ENCODE data around the gene ELOA. TPM values are rescaled to one million over a fixed set of nuclear protein-coding genes. Genes with fewer than 3 reads are reported as not detected.

The ELOA gene
- total and polyA plus RNA-seq, 2 experiments from 2014 or later, result 44.3 to 50.1 TPM

DNA sequence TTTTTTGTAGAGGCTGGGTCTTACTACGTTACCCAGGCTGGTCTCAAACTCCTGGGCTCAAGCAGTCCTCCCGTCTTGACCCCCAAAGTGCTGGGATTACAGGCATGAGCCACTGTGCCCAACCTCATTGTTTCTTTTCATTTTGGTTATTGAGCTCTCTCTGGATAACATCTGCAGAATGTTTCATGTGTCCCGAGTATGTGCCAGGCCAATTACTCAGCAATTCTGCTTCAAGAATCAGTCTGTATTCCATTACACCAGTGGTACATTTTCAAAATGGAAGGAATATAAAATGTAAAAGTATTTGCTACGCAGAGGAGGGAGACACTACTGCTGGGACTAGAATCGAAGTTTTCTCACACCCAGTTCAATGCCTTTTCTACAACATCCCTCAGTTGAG lies 1.7 kb upstream of the ELOA start:
- no peaks in the 10 kb centered on the region for H3K9me3 ChIP-seq (ENCODE audit: low read depth)
- peaks cover 88% of the 10 kb centered on the region for H3K79me2 ChIP-seq (ENCODE audit: insufficient read depth)
- H3K9ac ChIP-seq, result no peak overlapping the region
- peaks cover 2% of the 10 kb centered on the region; the same call in 1 of the 2 replicates for H4K20me1 ChIP-seq (ENCODE audit: insufficient read depth)
- peak overlapping the region; percentile 75 for H3K27ac ChIP-seq
- H3K4me1 ChIP-seq (ENCODE audit: insufficient read depth), result peaks cover 23% of the 10 kb centered on the region
- H3K9me2 ChIP-seq (ENCODE audit: insufficient read depth), result no peaks in the 10 kb centered on the region
- in situ Hi-C loops (cut with MboI), result no loop called here
- DNase-seq, result peak; percentile 34
- H3K36me3 ChIP-seq (ENCODE audit: low read depth), result peaks cover 11% of the 10 kb centered on the region; the same call in 1 of the 2 replicates
- H2AFZ ChIP-seq, result no peak overlapping the region
- no peak overlapping the region for H3K4me3 ChIP-seq
- 52 to 57% methylated on average over 5 of the region's 5 CpGs for WGBS, 2 experiments (ENCODE audit: low coverage in 1 of 2, low lambda C conversion rate in 2 of 2, missing lambda C conversion rate in 2 of 2)
- no peaks in the 10 kb centered on the region for H3K27me3 ChIP-seq (replicated peaks; ENCODE audit: insufficient read depth)
- H3F3A ChIP-seq (ENCODE audit: insufficient read depth), result peaks cover 36% of the 10 kb centered on the region
- H3K4me2 ChIP-seq (ENCODE audit: unreplicated experiment), result no peak overlapping the region
- no peak for TF ChIP-seq EZH2phosphoT487 (IDR thresholded peaks at IDR 0.05; ENCODE audit: insufficient read depth, low read depth)
- no peak for TF ChIP-seq EZH2 (IDR thresholded peaks at IDR 0.05; ENCODE audit: insufficient read depth, poor library complexity, severe bottlenecking)

DNA sequence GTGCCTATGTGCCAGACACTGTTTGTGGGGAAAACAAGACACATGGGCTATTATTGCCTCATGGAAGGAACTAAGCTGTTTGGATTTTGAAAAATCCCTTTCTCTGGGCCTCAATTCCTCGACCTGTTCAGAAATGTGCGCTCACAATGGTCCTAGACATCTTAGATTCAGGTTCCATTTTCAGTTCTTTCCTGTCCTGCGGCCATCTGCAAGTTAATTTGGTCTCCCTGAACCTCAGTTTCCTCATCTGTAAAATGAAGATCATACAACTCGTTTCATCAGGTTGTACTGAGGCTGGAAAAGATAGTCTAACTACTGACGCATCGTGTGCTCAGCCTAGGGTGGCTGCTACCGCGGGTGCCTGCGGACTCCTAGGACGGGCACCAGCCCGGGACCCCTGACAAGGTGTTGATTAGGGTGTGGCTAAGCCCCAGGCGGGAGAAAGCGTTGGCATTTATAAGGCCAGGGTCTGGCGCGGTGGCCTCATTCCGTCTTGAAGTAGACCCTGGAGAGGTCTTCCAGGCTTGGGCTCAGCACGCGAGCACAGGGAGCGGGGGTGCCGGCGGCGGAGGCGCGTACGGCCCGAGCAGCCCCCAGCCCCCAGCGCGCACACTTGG lies 493 bp upstream of the ELOA start:
- in situ Hi-C loops (cut with MboI), result no loop called here
- H2AFZ ChIP-seq, result peak overlapping the region; percentile 85
- H3K4me1 ChIP-seq (ENCODE audit: insufficient read depth), result peaks cover 35% of the 10 kb centered on the region
- DNase-seq, result peak; percentile 68
- TF ChIP-seq EZH2 (IDR thresholded peaks at IDR 0.05; ENCODE audit: insufficient read depth, poor library complexity, severe bottlenecking), result no peak
- no peak for TF ChIP-seq EZH2phosphoT487 (IDR thresholded peaks at IDR 0.05; ENCODE audit: insufficient read depth, low read depth)
- no peaks in the 10 kb centered on the region for H3K9me3 ChIP-seq (ENCODE audit: low read depth)
- H3K27me3 ChIP-seq (replicated peaks; ENCODE audit: insufficient read depth), result no peaks in the 10 kb centered on the region
- peaks cover 13% of the 10 kb centered on the region for H4K20me1 ChIP-seq (ENCODE audit: insufficient read depth)
- WGBS, 2 experiments (ENCODE audit: low coverage in 1 of 2, low lambda C conversion rate in 2 of 2, missing lambda C conversion rate in 2 of 2), result 10 to 11% methylated on average over 23 to 26 of the region's 28 CpGs
- H3K9me2 ChIP-seq (ENCODE audit: insufficient read depth), result no peaks in the 10 kb centered on the region
- H3K27ac ChIP-seq, result peak overlapping the region; percentile 75
- peaks cover 42% of the 10 kb centered on the region for H3F3A ChIP-seq (ENCODE audit: insufficient read depth)
- H3K9ac ChIP-seq, result peak overlapping the region; percentile 90
- peak overlapping the region; percentile 94 for H3K4me2 ChIP-seq (ENCODE audit: unreplicated experiment)
- peaks cover 11% of the 10 kb centered on the region; the same call in 1 of the 2 replicates for H3K36me3 ChIP-seq (ENCODE audit: low read depth)
- peaks cover 90% of the 10 kb centered on the region for H3K79me2 ChIP-seq (ENCODE audit: insufficient read depth)
- peak overlapping the region; percentile 90 for H3K4me3 ChIP-seq

DNA sequence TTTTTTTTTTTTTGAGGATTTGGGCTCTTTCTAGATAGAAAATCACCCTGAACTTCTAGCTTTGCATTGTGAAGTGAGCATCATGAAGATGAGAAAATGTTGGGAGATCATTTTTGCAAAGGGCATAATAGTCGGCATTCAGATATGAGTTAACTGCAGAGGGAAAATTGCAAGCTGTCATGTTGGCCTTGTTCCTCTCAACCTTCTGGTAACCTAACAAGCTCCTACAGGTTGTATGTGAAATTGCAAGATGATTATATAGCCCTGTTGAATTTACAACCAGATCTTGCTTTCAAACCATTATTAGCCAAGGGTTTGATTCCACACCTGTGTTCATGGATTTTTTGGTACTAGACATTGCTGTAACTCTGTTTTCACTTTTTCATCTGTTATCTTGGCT lies 2.2 kb downstream of the ELOA start:
- H3K4me3 ChIP-seq, result peak overlapping the region; percentile 90
- H3K27me3 ChIP-seq (replicated peaks; ENCODE audit: insufficient read depth), result no peaks in the 10 kb centered on the region
- H3K27ac ChIP-seq, result peak overlapping the region; percentile 75
- peaks cover 56% of the 10 kb centered on the region for H3F3A ChIP-seq (ENCODE audit: insufficient read depth)
- H3K4me2 ChIP-seq (ENCODE audit: unreplicated experiment), result peak overlapping the region; percentile 94
- 91 to 100% methylated on average over 1 of the region's 1 CpG for WGBS, 2 experiments (ENCODE audit: low coverage in 1 of 2, low lambda C conversion rate in 2 of 2, missing lambda C conversion rate in 2 of 2)
- peak overlapping the region; percentile 90 for H3K9ac ChIP-seq
- H2AFZ ChIP-seq, result no peak overlapping the region
- no peaks in the 10 kb centered on the region for H3K9me2 ChIP-seq (ENCODE audit: insufficient read depth)
- peaks cover 13% of the 10 kb centered on the region for H4K20me1 ChIP-seq (ENCODE audit: insufficient read depth)
- TF ChIP-seq EZH2phosphoT487 (IDR thresholded peaks at IDR 0.05; ENCODE audit: insufficient read depth, low read depth) (no peak), EZH2 (IDR thresholded peaks at IDR 0.05; ENCODE audit: insufficient read depth, poor library complexity, severe bottlenecking) (no peak)
- H3K9me3 ChIP-seq (ENCODE audit: low read depth), result no peaks in the 10 kb centered on the region
- in situ Hi-C loops (cut with MboI), result no loop called here
- peaks cover 96% of the 10 kb centered on the region for H3K79me2 ChIP-seq (ENCODE audit: insufficient read depth)
- peak; percentile 70 for DNase-seq
- H3K4me1 ChIP-seq (ENCODE audit: insufficient read depth), result peaks cover 43% of the 10 kb centered on the region
- peaks cover 14% of the 10 kb centered on the region for H3K36me3 ChIP-seq (ENCODE audit: low read depth)

DNA sequence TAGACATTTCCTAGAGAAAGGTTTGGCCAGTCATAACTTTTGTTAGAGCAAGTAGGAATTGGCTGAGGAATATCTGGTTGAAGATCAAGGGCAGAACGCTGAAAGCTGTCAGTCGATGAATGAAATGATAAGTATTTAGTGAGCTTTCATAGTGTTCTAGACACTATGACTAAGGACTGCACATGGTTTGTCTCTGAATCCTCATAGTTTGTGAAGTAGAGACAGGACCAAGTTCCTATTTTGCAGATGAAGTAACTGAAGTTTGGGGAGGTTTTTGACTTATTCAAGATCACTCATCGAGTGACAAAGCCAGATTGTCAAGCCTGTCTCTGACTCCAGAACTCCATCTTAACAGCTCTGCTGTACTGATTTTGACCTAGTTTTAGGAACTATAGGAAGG lies 4.7 kb downstream of the ELOA start:
- no peaks in the 10 kb centered on the region for H3K9me2 ChIP-seq (ENCODE audit: insufficient read depth)
- DNase-seq, result peak; percentile 42
- H4K20me1 ChIP-seq (ENCODE audit: insufficient read depth), result peaks cover 13% of the 10 kb centered on the region
- H3K79me2 ChIP-seq (ENCODE audit: insufficient read depth), result peaks cover 97% of the 10 kb centered on the region
- H3K4me2 ChIP-seq (ENCODE audit: unreplicated experiment), result peak overlapping the region; percentile 16
- H3F3A ChIP-seq (ENCODE audit: insufficient read depth), result peaks cover 43% of the 10 kb centered on the region
- H3K4me3 ChIP-seq, result no peak overlapping the region
- H3K9ac ChIP-seq, result no peak overlapping the region
- peak overlapping the region; percentile 16 for H3K27ac ChIP-seq
- peaks cover 37% of the 10 kb centered on the region for H3K36me3 ChIP-seq (ENCODE audit: low read depth)
- peaks cover 36% of the 10 kb centered on the region for H3K4me1 ChIP-seq (ENCODE audit: insufficient read depth)
- H3K27me3 ChIP-seq (replicated peaks; ENCODE audit: insufficient read depth), result no peaks in the 10 kb centered on the region
- no peaks in the 10 kb centered on the region for H3K9me3 ChIP-seq (ENCODE audit: low read depth)
- 66 to 73% methylated on average over 3 of the region's 3 CpGs for WGBS, 2 experiments (ENCODE audit: low coverage in 1 of 2, low lambda C conversion rate in 2 of 2, missing lambda C conversion rate in 2 of 2)
- in situ Hi-C loops (cut with MboI), result no loop called here
- TF ChIP-seq EZH2 (IDR thresholded peaks at IDR 0.05; ENCODE audit: insufficient read depth, poor library complexity, severe bottlenecking) (no peak), EZH2phosphoT487 (IDR thresholded peaks at IDR 0.05; ENCODE audit: insufficient read depth, low read depth) (no peak)
- no peak overlapping the region for H2AFZ ChIP-seq
